Measurements from ENCODE around the gene FNDC11.
"Not testable (repeated sequence)": the region's sequence is repeated elsewhere in the genome, so short reads cannot be mapped to it uniquely, and the experiment has no call there.

Gene FNDC11

DNA sequence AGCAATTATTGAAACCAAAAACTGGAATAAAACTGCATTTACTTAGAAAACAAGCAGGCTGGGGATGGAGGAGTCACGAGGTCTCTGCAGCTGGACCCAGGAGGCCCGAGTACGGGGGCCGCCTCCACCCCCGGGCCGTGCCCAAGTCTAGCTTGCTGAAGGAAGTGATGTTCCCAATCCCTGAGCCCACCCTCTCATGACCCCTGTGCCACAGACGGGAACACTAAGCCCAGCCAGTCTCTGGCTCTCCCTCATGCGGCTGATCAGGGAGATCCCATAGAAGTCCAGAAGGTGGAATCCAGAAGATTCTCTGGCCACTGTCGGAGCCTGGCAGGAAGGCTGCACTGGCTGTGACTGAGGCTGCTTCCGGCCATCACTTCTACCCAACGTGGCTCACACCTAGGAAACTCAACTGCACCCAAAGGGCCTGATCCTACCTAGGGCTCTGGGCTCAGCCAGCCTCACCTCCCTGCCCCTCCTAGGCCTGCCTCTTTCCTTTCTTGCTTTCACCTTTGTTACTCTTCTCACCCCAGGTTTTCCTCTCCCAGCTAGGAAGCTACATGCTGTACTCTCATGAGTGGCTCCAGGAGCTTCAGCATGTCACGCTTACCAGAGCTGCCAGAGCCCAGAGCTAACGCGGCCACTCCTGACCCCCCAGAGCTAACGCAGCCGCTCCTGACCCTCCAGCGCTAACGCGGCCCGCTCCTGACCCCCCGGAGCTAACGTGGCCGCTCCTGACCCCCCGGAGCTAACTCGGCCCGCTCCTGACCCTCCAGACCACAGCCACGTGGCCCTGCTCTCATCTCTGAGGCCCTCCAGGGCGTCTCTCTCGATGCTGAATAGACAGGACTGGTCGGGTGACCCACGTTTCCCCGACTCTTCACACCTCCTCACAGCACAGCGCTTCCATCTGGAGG lies 44.8 kb downstream of the FNDC11 start:
- DNase-seq (ENCODE audit: low read depth in 3 of 3), result no peak

DNA sequence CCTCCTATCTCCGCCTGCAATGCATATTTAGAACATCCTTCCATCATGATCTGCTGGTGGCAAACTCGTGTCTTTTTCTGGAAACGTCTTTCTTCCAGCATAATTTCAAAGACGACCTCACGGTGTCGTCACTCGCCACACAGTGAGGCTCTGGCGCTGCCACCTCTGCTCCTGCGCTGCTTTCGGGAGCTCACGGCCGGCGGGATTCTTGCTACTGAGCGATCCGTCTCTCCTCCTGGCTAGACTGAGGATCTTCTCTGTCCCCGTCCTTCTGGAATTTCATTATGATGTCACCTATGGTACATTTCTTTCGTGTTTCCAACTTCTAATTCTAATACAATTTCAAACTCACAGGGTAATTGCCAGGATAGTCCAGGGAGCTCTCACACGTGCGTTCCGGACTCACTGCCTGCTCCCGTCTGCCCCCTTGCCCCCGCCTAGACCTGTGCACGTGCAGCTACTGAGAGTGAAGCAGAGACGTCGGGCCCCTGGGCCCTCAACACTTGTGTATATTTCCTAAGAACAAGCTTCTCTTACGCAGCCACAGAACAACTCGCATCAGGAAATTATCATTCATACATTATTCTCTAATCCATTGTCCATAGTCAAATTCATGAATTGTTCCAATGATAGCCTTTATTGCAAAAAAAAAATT lies 45.6 kb downstream of the FNDC11 start:
- no peak for DNase-seq (ENCODE audit: low read depth in 3 of 3)

DNA sequence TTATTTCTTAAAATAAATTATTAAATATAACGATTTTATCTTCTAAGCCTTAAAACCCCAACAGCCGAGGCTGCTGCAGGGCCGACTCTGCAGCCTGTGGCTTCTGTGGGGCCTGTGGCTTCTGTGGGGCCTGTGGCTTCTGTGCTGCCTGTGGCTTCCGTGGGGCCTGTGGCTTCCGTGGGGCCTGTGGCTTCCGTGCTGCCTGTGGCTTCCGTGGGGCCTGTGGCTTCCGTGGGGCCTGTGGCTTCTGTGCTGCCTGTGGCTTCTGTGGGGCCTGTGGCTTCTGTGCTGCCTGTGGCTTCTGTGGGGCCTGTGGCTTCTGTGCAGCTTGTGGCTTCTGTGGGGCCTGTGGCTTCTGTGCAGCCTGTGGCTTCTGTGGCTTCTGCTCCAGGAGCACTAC lies 47.7 kb downstream of the FNDC11 start:
- DNase-seq (ENCODE audit: low read depth in 3 of 3), result not testable (repeated sequence)

DNA sequence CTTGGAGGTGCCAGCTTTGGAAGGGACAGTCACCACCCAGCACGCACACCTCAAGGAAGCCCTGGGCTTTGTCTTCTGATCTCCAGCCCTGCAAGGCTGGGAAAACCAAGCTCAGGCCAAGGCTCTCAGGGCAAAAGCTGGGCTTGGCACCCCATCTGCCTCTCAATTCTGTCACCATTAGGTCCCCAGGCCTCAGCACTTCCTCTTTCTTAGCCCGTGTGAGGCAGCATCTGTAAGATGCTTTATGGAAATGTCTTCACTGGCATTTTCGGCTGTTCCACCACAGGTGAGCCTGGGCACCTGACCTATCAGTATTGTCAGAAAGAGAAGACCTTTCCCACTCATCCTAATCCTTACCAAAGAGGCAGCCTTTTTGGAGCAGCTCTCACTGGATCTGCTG lies 48.4 kb downstream of the FNDC11 start:
- no peak for DNase-seq (ENCODE audit: low read depth in 3 of 3)

Data from stimulated activated CD4-positive, alpha-beta T cell treated with anti-CD3 and anti-CD28 coated beads, TNF-alpha, amount 100 ng/mL, for 24 hours (primary cell).